ENCODE measurements around the gene BUD23.
"Not testable (repeated sequence)": the region's sequence is repeated elsewhere in the genome, so short reads cannot be mapped to it uniquely, and the experiment has no call there.

BUD23 gene

GRCh38 chr7:73716318-73716890 is 33.0 kb downstream of the BUD23 start:
- no peak overlapping the region for H3K4me3 ChIP-seq (ENCODE audit: low read depth, low read length)
- no peak for TF ChIP-seq CTCF (IDR thresholded peaks at IDR 0.05; ENCODE audit: low read depth, low read length)

GRCh38 chr7:73717025-73717807 is 33.8 kb downstream of the BUD23 start:
- no peak for TF ChIP-seq CTCF (IDR thresholded peaks at IDR 0.05; ENCODE audit: low read depth, low read length)

GRCh38 chr7:73717991-73718405 is 34.6 kb downstream of the BUD23 start:
- H3K4me3 ChIP-seq (ENCODE audit: low read depth, low read length): peak overlapping the region; percentile 86
- TF ChIP-seq CTCF (IDR thresholded peaks at IDR 0.05; ENCODE audit: low read depth, low read length): no peak

More at GRCh38 chr7:73717025-73717807, 33.8 kb downstream of the BUD23 start:
- peak overlapping the region; percentile 86 for H3K4me3 ChIP-seq (ENCODE audit: low read depth, low read length)

- TF ChIP-seq CTCF (IDR thresholded peaks at IDR 0.05; ENCODE audit: low read depth, low read length): no peak
These were observed 35.1 kb downstream of the BUD23 start for GRCh38 chr7:73718438-73718881.

GRCh38 chr7:73718905-73719805 is 35.8 kb downstream of the BUD23 start, which contains the start of gene STX1A:
Gene STX1A, minus strand, starts transcription at chr7:73719669. Its CDS starts 38 bp downstream, at chr7:73719631.
- no peak for TF ChIP-seq CTCF (IDR thresholded peaks at IDR 0.05; ENCODE audit: low read depth, low read length)
- H3K4me3 ChIP-seq (ENCODE audit: low read depth, low read length): peak within 1 kb of the TSS; percentile 86

More at GRCh38 chr7:73718438-73718881, 35.1 kb downstream of the BUD23 start:
- H3K4me3 ChIP-seq (ENCODE audit: low read depth, low read length): peak overlapping the region; percentile 86

GRCh38 chr7:73719806-73720169 is 36.4 kb downstream of the BUD23 start:
- peak overlapping the region; percentile 50 for H3K4me3 ChIP-seq (ENCODE audit: low read depth, low read length)
- no peak for TF ChIP-seq CTCF (IDR thresholded peaks at IDR 0.05; ENCODE audit: low read depth, low read length)

GRCh38 chr7:73720443-73720842 is 37.0 kb downstream of the BUD23 start:
- H3K4me3 ChIP-seq (ENCODE audit: low read depth, low read length): not testable (repeated sequence)

All from WI38 (cell line).